ENCODE measurements around the gene OBP2B.

OBP2B gene

GRCh38 chr9:133195029-133195428 lies 14.0 kb downstream of the OBP2B start:
- H3K4me3 ChIP-seq (ENCODE audit: low read depth, low read length) = no peak overlapping the region
- DNase-seq (ENCODE audit: low read depth) = no peak
- TF ChIP-seq CTCF (IDR thresholded peaks at IDR 0.05; ENCODE audit: insufficient read depth, low read depth, low read length, missing control alignments) = no peak

GRCh38 chr9:133194597-133194996 lies 14.5 kb downstream of the OBP2B start:
- no peak overlapping the region for H3K4me3 ChIP-seq (ENCODE audit: low read depth, low read length)
- no peak for TF ChIP-seq CTCF (IDR thresholded peaks at IDR 0.05; ENCODE audit: insufficient read depth, low read depth, low read length, missing control alignments)
- no peak for DNase-seq (ENCODE audit: low read depth)

- TF ChIP-seq CTCF (IDR thresholded peaks at IDR 0.05; ENCODE audit: insufficient read depth, low read depth, low read length, missing control alignments) = no peak
- no peak for DNase-seq (ENCODE audit: low read depth)
- H3K4me3 ChIP-seq (ENCODE audit: low read depth, low read length) = no peak overlapping the region
These were observed 17.1 kb downstream of the OBP2B start for GRCh38 chr9:133191989-133192388.

- H3K4me3 ChIP-seq (ENCODE audit: low read depth, low read length) = no peak overlapping the region
- DNase-seq (ENCODE audit: low read depth) = no peak
- TF ChIP-seq CTCF (IDR thresholded peaks at IDR 0.05; ENCODE audit: insufficient read depth, low read depth, low read length, missing control alignments) = no peak
These were observed 19.2 kb downstream of the OBP2B start for GRCh38 chr9:133189826-133190225.

- H3K4me3 ChIP-seq (ENCODE audit: low read depth, low read length) = no peak overlapping the region
- DNase-seq (ENCODE audit: low read depth) = no peak
- TF ChIP-seq CTCF (IDR thresholded peaks at IDR 0.05; ENCODE audit: insufficient read depth, low read depth, low read length, missing control alignments) = no peak
These were observed 20.2 kb downstream of the OBP2B start for GRCh38 chr9:133188843-133189180.

- peak; percentile 17 for TF ChIP-seq CTCF (IDR thresholded peaks at IDR 0.05; ENCODE audit: insufficient read depth, low read depth, low read length, missing control alignments)
These were observed 20.8 kb downstream of the OBP2B start for GRCh38 chr9:133188006-133188842.

GRCh38 chr9:133187561-133188005 lies 21.5 kb downstream of the OBP2B start:
- TF ChIP-seq CTCF (IDR thresholded peaks at IDR 0.05; ENCODE audit: insufficient read depth, low read depth, low read length, missing control alignments) = no peak
- no peak overlapping the region for H3K4me3 ChIP-seq (ENCODE audit: low read depth, low read length)
- no peak for DNase-seq (ENCODE audit: low read depth)

More at GRCh38 chr9:133188006-133188842, 20.8 kb downstream of the OBP2B start:
- DNase-seq (ENCODE audit: low read depth) = peak; percentile 29
- no peak overlapping the region for H3K4me3 ChIP-seq (ENCODE audit: low read depth, low read length)
